ENCODE data around the gene SFMBT1. TPM values are rescaled to one million over a fixed set of nuclear protein-coding genes. Genes with fewer than 3 reads are reported as not detected.

Gene SFMBT1
- total RNA-seq, 1 donor from 2014 or later, result 17.3 TPM

GRCh38 chr3:52912885-52913731, 132.8 kb downstream of the SFMBT1 start:
- no peak overlapping the region for H3K27ac ChIP-seq
- no peaks in the 10 kb centered on the region for H3K27me3 ChIP-seq (ENCODE audit: low read depth)
- ATAC-seq (no peak), DNase-seq (no peak)
- H3K4me3 ChIP-seq, result no peak overlapping the region
- H3K4me1 ChIP-seq, result no peaks in the 10 kb centered on the region
- TF ChIP-seq, protein P1, sequence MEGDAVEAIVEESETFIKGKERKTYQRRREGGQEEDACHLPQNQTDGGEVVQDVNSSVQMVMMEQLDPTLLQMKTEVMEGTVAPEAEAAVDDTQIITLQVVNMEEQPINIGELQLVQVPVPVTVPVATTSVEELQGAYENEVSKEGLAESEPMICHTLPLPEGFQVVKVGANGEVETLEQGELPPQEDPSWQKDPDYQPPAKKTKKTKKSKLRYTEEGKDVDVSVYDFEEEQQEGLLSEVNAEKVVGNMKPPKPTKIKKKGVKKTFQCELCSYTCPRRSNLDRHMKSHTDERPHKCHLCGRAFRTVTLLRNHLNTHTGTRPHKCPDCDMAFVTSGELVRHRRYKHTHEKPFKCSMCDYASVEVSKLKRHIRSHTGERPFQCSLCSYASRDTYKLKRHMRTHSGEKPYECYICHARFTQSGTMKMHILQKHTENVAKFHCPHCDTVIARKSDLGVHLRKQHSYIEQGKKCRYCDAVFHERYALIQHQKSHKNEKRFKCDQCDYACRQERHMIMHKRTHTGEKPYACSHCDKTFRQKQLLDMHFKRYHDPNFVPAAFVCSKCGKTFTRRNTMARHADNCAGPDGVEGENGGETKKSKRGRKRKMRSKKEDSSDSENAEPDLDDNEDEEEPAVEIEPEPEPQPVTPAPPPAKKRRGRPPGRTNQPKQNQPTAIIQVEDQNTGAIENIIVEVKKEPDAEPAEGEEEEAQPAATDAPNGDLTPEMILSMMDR (IDR thresholded peaks at IDR 0.05), result no peak
- intact Hi-C loops (cut with DNase I), result no loop called here
- no peaks in the 10 kb centered on the region for H3K9me3 ChIP-seq
- peaks cover 57% of the 10 kb centered on the region for H3K36me3 ChIP-seq

GRCh38 chr3:52910823-52911222, 135.1 kb downstream of the SFMBT1 start:
- Histone ChIP-seq H3K9me3 (no peaks in the 10 kb centered on the region), H3K27ac (no peak overlapping the region)
- intact Hi-C loops (cut with DNase I), result no loop called here

GRCh38 chr3:52907497-52907896, 138.4 kb downstream of the SFMBT1 start:
- ATAC-seq, result no peak
- TF ChIP-seq, protein P1 (IDR thresholded peaks at IDR 0.05), result no peak
- H3K4me1 ChIP-seq, result no peaks in the 10 kb centered on the region
- H3K27me3 ChIP-seq (ENCODE audit: low read depth), result no peaks in the 10 kb centered on the region
- intact Hi-C loops (cut with DNase I), result no loop called here
- H3K9me3 ChIP-seq, result no peaks in the 10 kb centered on the region
- H3K27ac ChIP-seq, result no peak overlapping the region
- H3K4me3 ChIP-seq, result no peak overlapping the region
- H3K36me3 ChIP-seq, result peaks cover 60% of the 10 kb centered on the region
- no peak for DNase-seq

More at GRCh38 chr3:52910823-52911222, 135.1 kb downstream of the SFMBT1 start:
- Histone ChIP-seq H3K27me3 (ENCODE audit: low read depth) (no peaks in the 10 kb centered on the region), H3K4me1 (no peaks in the 10 kb centered on the region), H3K36me3 (peaks cover 66% of the 10 kb centered on the region), H3K4me3 (no peak overlapping the region)
- no peak for DNase-seq
- TF ChIP-seq, protein P1 (IDR thresholded peaks at IDR 0.05), result no peak
- ATAC-seq, result no peak

- no peaks in the 10 kb centered on the region for H3K4me1 ChIP-seq
- TF ChIP-seq, protein P1 (IDR thresholded peaks at IDR 0.05), result no peak
- intact Hi-C loops (cut with DNase I), result no loop called here
- no peaks in the 10 kb centered on the region for H3K27me3 ChIP-seq (ENCODE audit: low read depth)
- H3K9me3 ChIP-seq, result no peaks in the 10 kb centered on the region
- no peak for ATAC-seq
- no peak overlapping the region for H3K27ac ChIP-seq
- no peak for DNase-seq
- no peak overlapping the region for H3K4me3 ChIP-seq
- H3K36me3 ChIP-seq, result peaks cover 32% of the 10 kb centered on the region
Observed at GRCh38 chr3:52904552-52904951, 141.3 kb downstream of the SFMBT1 start.

GRCh38 chr3:52904000-52904399, 141.9 kb downstream of the SFMBT1 start:
- H3K27me3 ChIP-seq (ENCODE audit: low read depth), result no peaks in the 10 kb centered on the region
- no peaks in the 10 kb centered on the region for H3K4me1 ChIP-seq
- DNase-seq (no peak), ATAC-seq (no peak)
- H3K9me3 ChIP-seq, result no peaks in the 10 kb centered on the region
- H3K4me3 ChIP-seq, result no peak overlapping the region
- peaks cover 32% of the 10 kb centered on the region for H3K36me3 ChIP-seq
- TF ChIP-seq, protein P1 (IDR thresholded peaks at IDR 0.05), result no peak
- intact Hi-C loops (cut with DNase I), result no loop called here
- H3K27ac ChIP-seq, result no peak overlapping the region

Data from lower lobe of right lung (tissue), 2 donors.